A673 (cell line): ENCODE results near the gene FBXO3. TPM values are rescaled to one million over a fixed set of nuclear protein-coding genes. Genes with fewer than 3 reads are reported as not detected.
"Not testable (repeated sequence)": the region's sequence is repeated elsewhere in the genome, so short reads cannot be mapped to it uniquely, and the experiment has no call there.

ENCODE experiments used
- BruUV-seq: library from RNA; stranded (reverse); fragments of 400-500 nt; replicated peaks from 2 replicates; lab custom pipeline; 2021; lab: Mats Ljungman, UMichigan
- CTCF ChIA-PET: fragments of 300-600 bp; sonication (Branson Sonifier 250); formaldehyde crosslinking; loops from one replicate; lab custom pipeline; 2022; ENCODE audit warnings: antibody characterized with exemption; lab: Charles Lee
- POLR2A ChIA-PET: fragments of 300-600 bp; sonication (Branson Sonifier 250); formaldehyde crosslinking; loops from one replicate; lab custom pipeline; 2022; ENCODE audit warnings: antibody characterized with exemption; ENCODE audit not compliant: low non-redundant PET; lab: Charles Lee
- DNase-seq: peaks from one replicate; pipeline ENCODE4 v3.0.0-alpha.2; 2015; ENCODE audit warnings: low spot score
- H3K27ac ChIP-seq: fragments of 200-600 bp; sonication (generic); 2 replicates; pipeline ENCODE4 v1.5.1; 2016; ENCODE audit warnings: mixed run types, low read depth, mild to moderate bottlenecking, mixed read lengths, antibody characterized with exemption, low read length; ENCODE audit not compliant: poor library complexity, severe bottlenecking
- H3K27me3 ChIP-seq: fragments of 200-600 bp; sonication (generic); replicated peaks from 2 replicates; pipeline ENCODE4 v1.6.1; 2017; ENCODE audit warnings: mixed run types, low read depth, mild to moderate bottlenecking, mixed read lengths, antibody characterized with exemption, low read length; ENCODE audit not compliant: insufficient read depth, poor library complexity
- H3K36me3 ChIP-seq: fragments of 200-600 bp; sonication (generic); 2 replicates; pipeline ENCODE4 v1.6.1; 2016; ENCODE audit warnings: mixed run types, mild to moderate bottlenecking, mixed read lengths, antibody characterized with exemption, low read length; ENCODE audit not compliant: insufficient read depth, poor library complexity, severe bottlenecking
- H3K4me1 ChIP-seq: fragments of 200-600 bp; sonication (generic); 2 replicates; pipeline ENCODE4 v1.6.1; 2017; ENCODE audit warnings: mixed run types, mild to moderate bottlenecking, mixed read lengths, antibody characterized with exemption, low read length; ENCODE audit not compliant: insufficient read depth, poor library complexity, severe bottlenecking
- H3K4me3 ChIP-seq: fragments of 200-600 bp; sonication (generic); 2 replicates; pipeline ENCODE4 v1.5.1; 2016; ENCODE audit warnings: low read depth, mixed run types, mild to moderate bottlenecking, mixed read lengths, low read length; ENCODE audit not compliant: poor library complexity, severe bottlenecking
- H3K9me3 ChIP-seq: fragments of 200-600 bp; sonication (generic); 2 replicates; pipeline ENCODE4 v1.6.1; 2016; ENCODE audit warnings: mixed run types, low read depth, mild to moderate bottlenecking, mixed read lengths, antibody characterized with exemption, low read length; ENCODE audit not compliant: poor library complexity, severe bottlenecking
- EZH2 ChIP-seq: fragments of 200-600 bp; sonication (generic); IDR thresholded peaks from 2 replicates; pipeline ENCODE4 v1.6.1; 2017; ENCODE audit warnings: borderline replicate concordance, low read depth, mild to moderate bottlenecking, mixed read lengths, antibody characterized with exemption, low read length; ENCODE audit not compliant: poor library complexity, severe bottlenecking
- intact Hi-C: fragments of 100-400 bp; cut with micrococcal nuclease; formaldehyde crosslinking; loops from one replicate; pipeline ENCODE4 v1.10.0; 2022; ENCODE audit not compliant: unreplicated experiment
- total RNA-seq: library from RNA; stranded (reverse); gene quantifications from 2 replicates; pipeline ENCODE4 v1.2.3, GENCODE V29; 2021
- TF ChIP-seq, protein P1 (sequence below): fragments of 300-800, 200-600 bp; sonication (generic); conservative IDR thresholded peaks from 2 replicates; pipeline ENCODE4 v1.5.1; 2017; ENCODE audit warnings: low read depth, mild to moderate bottlenecking, antibody characterized with exemption, low read length, moderate library complexity, mixed read lengths

FBXO3 gene
- total RNA-seq, 1 experiment from 2014 or later: 59.2 TPM

- H3K4me3 ChIP-seq: peak overlapping the region; percentile 36
- no TSS peak for BruUV-seq
- intact Hi-C loops: loop anchor here (1.0 kb wide), 1 partner anchor 24 kb away; no protein-coding TSS in a partner anchor
- no peak for DNase-seq
- CTCF ChIA-PET: interaction anchor here (1.4 kb wide), 1 partner anchor 186 kb away, joined by 5 read pairs; no protein-coding TSS in a partner anchor
- no peak for TF ChIP-seq EZH2
- TF ChIP-seq, protein P1, sequence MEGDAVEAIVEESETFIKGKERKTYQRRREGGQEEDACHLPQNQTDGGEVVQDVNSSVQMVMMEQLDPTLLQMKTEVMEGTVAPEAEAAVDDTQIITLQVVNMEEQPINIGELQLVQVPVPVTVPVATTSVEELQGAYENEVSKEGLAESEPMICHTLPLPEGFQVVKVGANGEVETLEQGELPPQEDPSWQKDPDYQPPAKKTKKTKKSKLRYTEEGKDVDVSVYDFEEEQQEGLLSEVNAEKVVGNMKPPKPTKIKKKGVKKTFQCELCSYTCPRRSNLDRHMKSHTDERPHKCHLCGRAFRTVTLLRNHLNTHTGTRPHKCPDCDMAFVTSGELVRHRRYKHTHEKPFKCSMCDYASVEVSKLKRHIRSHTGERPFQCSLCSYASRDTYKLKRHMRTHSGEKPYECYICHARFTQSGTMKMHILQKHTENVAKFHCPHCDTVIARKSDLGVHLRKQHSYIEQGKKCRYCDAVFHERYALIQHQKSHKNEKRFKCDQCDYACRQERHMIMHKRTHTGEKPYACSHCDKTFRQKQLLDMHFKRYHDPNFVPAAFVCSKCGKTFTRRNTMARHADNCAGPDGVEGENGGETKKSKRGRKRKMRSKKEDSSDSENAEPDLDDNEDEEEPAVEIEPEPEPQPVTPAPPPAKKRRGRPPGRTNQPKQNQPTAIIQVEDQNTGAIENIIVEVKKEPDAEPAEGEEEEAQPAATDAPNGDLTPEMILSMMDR: no peak
- peaks cover 12% of the 10 kb centered on the region for H3K4me1 ChIP-seq
- H3K27ac ChIP-seq: no peak overlapping the region
- no peaks in the 10 kb centered on the region for H3K9me3 ChIP-seq
- no peaks in the 10 kb centered on the region for H3K27me3 ChIP-seq
- no peaks in the 10 kb centered on the region for H3K36me3 ChIP-seq
- POLR2A ChIA-PET: no interaction called here
These were observed 27.5 kb upstream of the FBXO3 start for GRCh38 chr11:33801821-33802193.

- Histone ChIP-seq H3K27ac (no peak overlapping the region), H3K36me3 (no peaks in the 10 kb centered on the region), H3K4me3 (no peak overlapping the region), H3K4me1 (peaks cover 9% of the 10 kb centered on the region), H3K27me3 (peaks cover 11% of the 10 kb centered on the region), H3K9me3 (peaks cover 5% of the 10 kb centered on the region)
- intact Hi-C loops: no loop called here
- TF ChIP-seq, protein P1: no peak
- no peak for TF ChIP-seq EZH2
- BruUV-seq: no TSS peak
- ChIA-PET CTCF (no interaction called here), POLR2A (no interaction called here)
- DNase-seq: no peak
These were observed 23.6 kb upstream of the FBXO3 start for GRCh38 chr11:33797879-33798278.

DNA sequence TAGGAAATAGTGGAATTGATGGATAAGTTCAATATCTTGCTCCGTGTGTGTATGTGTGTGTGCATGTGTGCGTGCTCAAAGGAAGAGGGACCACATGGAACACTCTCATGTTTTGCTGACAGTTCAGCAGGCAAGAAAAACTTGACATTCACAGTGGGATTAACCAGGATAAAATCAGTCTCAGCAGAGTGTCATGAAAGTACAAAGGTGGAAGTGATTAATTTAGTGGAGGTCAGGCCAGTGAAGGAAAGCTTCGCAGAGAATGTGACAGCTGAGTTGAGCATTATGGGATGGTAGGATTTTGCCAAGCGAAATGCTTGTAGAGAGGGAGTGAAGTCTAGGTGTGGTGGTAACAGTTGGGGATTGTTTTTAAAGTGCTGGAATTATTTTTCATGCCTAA, 15.7 kb upstream of the FBXO3 start:
- DNase-seq: no peak
- Histone ChIP-seq H3K27me3 (peaks cover 4% of the 10 kb centered on the region), H3K4me1 (peaks cover 6% of the 10 kb centered on the region), H3K4me3 (no peak overlapping the region), H3K36me3 (no peaks in the 10 kb centered on the region), H3K27ac (no peak overlapping the region), H3K9me3 (peaks cover 4% of the 10 kb centered on the region)
- intact Hi-C loops: no loop called here
- no peak for TF ChIP-seq EZH2
- TF ChIP-seq, protein P1: no peak
- CTCF ChIA-PET: no interaction called here
- POLR2A ChIA-PET: no interaction called here
- BruUV-seq: no TSS peak

DNA sequence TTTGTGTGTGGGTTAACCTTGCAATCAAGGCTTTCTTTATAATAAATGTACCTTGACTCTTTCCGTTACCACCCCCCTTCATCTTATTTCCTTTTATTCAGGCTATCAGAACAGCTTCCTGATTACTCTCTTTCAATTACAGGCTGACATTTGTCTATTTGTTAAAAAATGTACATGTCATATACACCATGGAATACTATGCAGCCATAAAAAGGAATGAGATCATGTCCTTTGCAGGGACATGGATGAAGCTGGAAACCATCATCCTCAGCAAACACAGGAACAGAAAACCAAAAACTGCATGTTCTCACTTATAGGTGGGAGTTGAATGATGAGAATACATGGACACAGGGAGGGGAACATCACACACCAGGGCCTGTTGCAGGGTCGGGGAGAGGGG, 13.8 kb upstream of the FBXO3 start:
- CTCF ChIA-PET, intact Hi-C loops, POLR2A ChIA-PET, H3K4me1 ChIP-seq, H3K27me3 ChIP-seq, BruUV-seq, H3K9me3 ChIP-seq, H3K4me3 ChIP-seq, H3K36me3 ChIP-seq, DNase-seq, H3K27ac ChIP-seq: not testable (repeated sequence)
